ENCODE measurements around the gene GAB2.

Gene GAB2

GRCh38 chr11:78345450-78345849 lies 72.2 kb downstream of the GAB2 start:
- Histone ChIP-seq H3K27ac (no peak overlapping the region), H3K4me3 (no peak overlapping the region)
- TF ChIP-seq CTCF (IDR thresholded peaks at IDR 0.05), result no peak
- no peak for DNase-seq (ENCODE audit: low spot score)

GRCh38 chr11:78344676-78345075 lies 72.9 kb downstream of the GAB2 start:
- H3K4me3 ChIP-seq, result no peak overlapping the region
- no peak overlapping the region for H3K27ac ChIP-seq
- DNase-seq (ENCODE audit: low spot score), result no peak
- no peak for TF ChIP-seq CTCF (IDR thresholded peaks at IDR 0.05)

GRCh38 chr11:78344094-78344493 lies 73.5 kb downstream of the GAB2 start:
- Histone ChIP-seq H3K4me3 (no peak overlapping the region), H3K27ac (no peak overlapping the region)
- TF ChIP-seq CTCF (IDR thresholded peaks at IDR 0.05), result no peak
- DNase-seq (ENCODE audit: low spot score), result no peak

GRCh38 chr11:78343303-78343702 lies 74.3 kb downstream of the GAB2 start:
- TF ChIP-seq CTCF (IDR thresholded peaks at IDR 0.05), result no peak
- Histone ChIP-seq H3K4me3 (no peak overlapping the region), H3K27ac (no peak overlapping the region)
- no peak for DNase-seq (ENCODE audit: low spot score)

- DNase-seq (ENCODE audit: low spot score), result no peak
- H3K27ac ChIP-seq, result no peak overlapping the region
These were observed 75.8 kb downstream of the GAB2 start for GRCh38 chr11:78341841-78342240.

GRCh38 chr11:78340530-78340929 lies 77.1 kb downstream of the GAB2 start:
- Histone ChIP-seq H3K4me3 (no peak overlapping the region), H3K27ac (no peak overlapping the region)
- no peak for DNase-seq (ENCODE audit: low spot score)
- no peak for TF ChIP-seq CTCF (IDR thresholded peaks at IDR 0.05)

More at GRCh38 chr11:78341841-78342240, 75.8 kb downstream of the GAB2 start:
- no peak overlapping the region for H3K4me3 ChIP-seq
- TF ChIP-seq CTCF (IDR thresholded peaks at IDR 0.05), result no peak

GRCh38 chr11:78339945-78340344 lies 77.7 kb downstream of the GAB2 start:
- Histone ChIP-seq H3K4me3 (no peak overlapping the region), H3K27ac (no peak overlapping the region)
- no peak for TF ChIP-seq CTCF (IDR thresholded peaks at IDR 0.05)
- DNase-seq (ENCODE audit: low spot score), result no peak

Data from coronary artery (tissue), 2 donors.